ENCODE measurements around the gene CYP2J2. TPM values are rescaled to one million over a fixed set of nuclear protein-coding genes. Genes with fewer than 3 reads are reported as not detected.
"Not testable (repeated sequence)": the region's sequence is repeated elsewhere in the genome, so short reads cannot be mapped to it uniquely, and the experiment has no call there.

Gene CYP2J2
- total RNA-seq, 2 donors from 2014 or later, result 31.1 to 61.6 TPM

GRCh38 chr1:59928996-59929395 lies 2.4 kb upstream of the CYP2J2 start:
- ATAC-seq, result no peak
- intact Hi-C loops (cut with DNase I, micrococcal nuclease), result no loop called here

DNA sequence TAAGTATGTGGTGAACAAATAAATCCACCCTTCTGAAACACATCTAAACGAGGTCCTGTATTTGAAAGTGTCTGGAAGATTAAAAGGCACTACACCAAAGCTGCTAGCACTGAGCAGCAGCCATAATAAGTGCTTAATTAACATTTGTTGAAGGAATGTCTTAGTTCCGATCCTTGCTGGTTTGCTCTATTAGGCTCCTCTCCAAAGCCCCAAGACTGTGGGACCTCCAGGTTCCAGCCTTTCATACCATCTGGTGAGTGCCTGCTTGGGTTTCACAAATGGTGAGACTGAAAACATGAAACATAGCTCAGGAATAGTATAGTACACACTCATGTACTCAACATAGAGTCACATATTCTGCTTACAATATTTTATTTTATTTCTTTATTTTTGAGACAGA lies 640 bp upstream of the CYP2J2 start:
- no peak for ATAC-seq
- intact Hi-C loops (cut with DNase I, micrococcal nuclease), result no loop called here
- no peak for DNase-seq

More at GRCh38 chr1:59928996-59929395, 2.4 kb upstream of the CYP2J2 start:
- DNase-seq, result no peak

GRCh38 chr1:59924653-59925052 lies 1.9 kb downstream of the CYP2J2 start:
- DNase-seq (no peak), ATAC-seq (no peak)
- intact Hi-C loops (cut with DNase I, micrococcal nuclease), result no loop called here

GRCh38 chr1:59921258-59921899 lies 5.2 kb downstream of the CYP2J2 start:
- ATAC-seq; intact Hi-C loops (cut with DNase I, micrococcal nuclease); DNase-seq: not testable (repeated sequence)

- ATAC-seq, result peak; percentile 72
- no peak for DNase-seq
- intact Hi-C loops (cut with DNase I, micrococcal nuclease), result no loop called here
Measured at GRCh38 chr1:59919746-59920145, 6.8 kb downstream of the CYP2J2 start.

DNA sequence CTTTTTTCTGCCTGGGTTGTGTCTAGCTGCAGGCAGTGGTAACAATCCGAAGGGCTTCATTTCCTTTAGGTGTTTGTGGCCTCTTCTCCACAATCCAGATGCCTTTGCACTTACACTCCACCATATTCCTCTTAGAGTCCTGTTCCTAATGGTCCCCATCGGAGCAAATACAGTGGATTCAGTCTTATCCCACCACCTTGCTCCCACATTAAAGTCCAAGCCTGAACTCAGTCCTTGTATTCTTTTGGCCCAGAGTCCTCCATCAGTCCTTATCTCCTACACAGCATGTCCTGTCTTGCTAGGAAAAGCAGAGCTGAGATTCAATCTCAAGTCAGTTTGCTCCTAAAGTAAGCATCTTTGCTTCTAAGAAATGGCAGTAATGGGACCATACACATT lies 8.8 kb downstream of the CYP2J2 start:
- DNase-seq, result no peak
- ATAC-seq, result no peak
- intact Hi-C loops (cut with DNase I, micrococcal nuclease), result no loop called here

- intact Hi-C loops (cut with DNase I, micrococcal nuclease), result no loop called here
- ATAC-seq (no peak), DNase-seq (no peak)
Measured at GRCh38 chr1:59917026-59917784, 9.4 kb downstream of the CYP2J2 start.

DNA sequence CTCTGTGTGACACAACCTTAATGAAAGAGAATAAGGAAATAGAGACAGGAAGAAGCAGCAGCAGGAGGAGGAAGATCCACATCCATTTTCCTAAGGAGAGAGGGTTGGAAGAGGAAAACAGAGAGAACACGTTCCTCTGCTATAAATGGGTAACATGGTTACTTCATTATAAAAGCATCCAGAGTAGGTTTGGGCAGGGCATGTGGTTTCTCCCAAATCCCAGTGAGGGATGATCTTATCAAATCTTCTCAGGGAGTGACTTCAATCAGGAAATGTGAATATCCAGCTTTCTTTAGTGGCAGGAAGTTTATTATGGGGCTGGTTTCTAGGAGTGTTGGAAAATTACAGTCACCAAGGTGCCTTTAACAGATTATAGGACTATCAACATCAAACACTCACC lies 11.1 kb downstream of the CYP2J2 start:
- intact Hi-C loops (cut with DNase I, micrococcal nuclease), result no loop called here
- ATAC-seq (no peak), DNase-seq (no peak)

DNA sequence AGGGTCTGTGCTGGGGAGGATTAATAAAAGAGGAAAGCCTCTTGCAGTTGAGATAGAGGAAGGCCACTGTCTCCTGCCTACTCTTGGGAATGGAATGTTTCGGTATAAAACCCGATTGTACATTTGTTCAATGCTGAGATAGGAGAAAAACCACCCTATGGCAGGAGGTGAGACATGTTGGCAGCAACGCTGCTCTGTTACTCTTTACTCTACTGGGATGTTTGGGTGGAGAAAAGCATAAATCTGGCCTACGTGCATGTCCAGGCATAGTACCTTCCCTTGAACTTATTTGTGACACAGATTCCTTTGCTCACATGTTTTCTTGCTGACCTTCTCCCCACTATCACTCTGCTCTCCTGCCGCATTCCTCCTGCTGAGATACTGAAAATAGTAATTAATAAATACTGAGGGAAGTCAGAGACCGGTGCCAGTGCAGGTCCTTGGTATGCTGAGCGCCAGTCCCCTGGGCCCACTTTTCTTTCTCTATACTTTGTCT lies 11.7 kb downstream of the CYP2J2 start:
- intact Hi-C loops (cut with DNase I, micrococcal nuclease); ATAC-seq; DNase-seq: not testable (repeated sequence)

DNA sequence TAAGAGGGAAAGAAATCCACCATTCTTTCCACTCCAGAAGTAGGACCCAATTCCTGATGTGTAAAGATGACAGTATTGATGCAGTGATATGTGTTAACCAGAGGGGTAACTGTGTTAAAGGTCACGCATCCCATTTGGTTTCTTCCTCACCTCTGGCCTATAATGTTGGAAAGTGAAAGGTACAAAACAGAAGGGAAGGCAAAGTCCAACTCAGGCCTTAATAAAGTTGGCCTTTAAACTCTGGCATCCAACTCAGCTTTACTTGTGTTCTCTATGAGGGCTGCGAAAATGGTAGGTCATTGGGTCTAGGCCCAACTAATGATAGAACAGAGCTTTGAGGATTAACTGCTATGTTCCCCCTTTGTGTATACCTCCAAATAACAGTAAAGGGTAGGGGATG lies 17.9 kb downstream of the CYP2J2 start:
- intact Hi-C loops (cut with DNase I, micrococcal nuclease), result no loop called here
- ATAC-seq, result peak; percentile 94
- DNase-seq, result no peak

DNA sequence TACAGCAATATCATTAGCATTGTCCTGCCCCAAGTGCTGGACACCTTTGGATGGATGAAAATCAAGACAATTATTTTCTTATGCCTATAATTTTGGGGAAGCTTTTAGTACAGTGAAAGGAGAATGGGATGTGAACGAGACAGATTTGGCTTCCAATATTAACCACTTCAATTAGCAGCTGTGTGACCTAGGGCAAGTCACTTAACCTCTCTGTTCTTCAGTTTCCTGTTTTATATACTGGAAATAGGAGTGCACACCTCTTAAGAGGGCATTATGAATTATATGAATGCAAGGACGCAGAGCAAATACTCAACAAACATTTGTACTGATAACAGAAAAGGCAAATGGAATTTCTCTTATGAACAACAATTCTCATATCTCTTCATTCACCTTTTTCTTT lies 18.5 kb downstream of the CYP2J2 start:
- DNase-seq (no peak), ATAC-seq (no peak)
- intact Hi-C loops (cut with DNase I, micrococcal nuclease), result no loop called here

DNA sequence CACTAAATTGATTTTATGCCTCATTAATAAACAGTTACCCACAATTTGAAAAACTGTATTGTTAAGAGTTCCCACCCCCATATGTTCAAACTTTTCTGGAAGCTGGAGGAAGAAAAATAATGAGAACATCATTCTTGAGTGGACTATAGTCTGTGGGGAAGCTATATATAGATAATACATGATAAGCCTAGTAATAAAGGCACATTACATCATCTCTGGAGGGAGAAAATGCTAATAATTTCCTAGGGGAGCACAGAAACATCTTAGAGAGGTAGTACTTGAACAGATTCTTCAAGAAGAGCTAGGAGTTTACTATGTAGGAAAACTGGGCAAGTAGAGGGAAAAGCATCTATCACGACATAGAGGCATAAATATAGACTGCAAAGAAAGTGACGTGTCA lies 19.6 kb downstream of the CYP2J2 start:
- intact Hi-C loops (cut with DNase I, micrococcal nuclease), result no loop called here
- DNase-seq (no peak), ATAC-seq (no peak)

DNA sequence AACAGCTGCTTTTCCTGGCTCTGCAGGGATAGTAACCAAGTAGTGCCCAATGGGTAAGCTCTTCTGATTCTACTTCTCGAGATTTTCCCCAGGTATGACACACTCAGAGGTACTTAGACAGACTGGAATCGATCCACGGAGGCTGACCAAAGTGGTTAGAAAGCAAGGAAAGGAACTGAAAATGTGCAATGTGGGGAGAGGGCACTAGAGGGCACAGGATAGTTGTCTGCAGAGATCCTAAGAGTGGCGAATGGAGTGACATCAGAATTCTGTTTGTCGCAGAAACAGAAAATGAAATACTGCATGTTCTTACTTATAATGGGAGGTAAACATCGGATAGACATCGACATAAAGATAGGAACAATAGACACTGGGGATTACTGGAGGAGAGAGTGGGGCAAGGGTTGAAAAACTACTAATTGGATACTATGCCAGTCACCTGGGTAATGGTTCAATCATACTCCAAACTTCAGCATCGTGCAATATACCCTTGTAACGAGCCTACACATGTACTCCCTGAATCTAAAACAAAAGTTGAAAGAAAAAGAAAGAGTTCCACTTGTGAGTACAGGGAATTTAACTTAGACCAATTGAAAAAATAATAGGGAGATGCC lies 23.3 kb downstream of the CYP2J2 start:
- ATAC-seq (peak; percentile 82), DNase-seq (peak in 1 of 2 donors; percentile 25)
- intact Hi-C loops (cut with DNase I, micrococcal nuclease), result no loop called here

DNA sequence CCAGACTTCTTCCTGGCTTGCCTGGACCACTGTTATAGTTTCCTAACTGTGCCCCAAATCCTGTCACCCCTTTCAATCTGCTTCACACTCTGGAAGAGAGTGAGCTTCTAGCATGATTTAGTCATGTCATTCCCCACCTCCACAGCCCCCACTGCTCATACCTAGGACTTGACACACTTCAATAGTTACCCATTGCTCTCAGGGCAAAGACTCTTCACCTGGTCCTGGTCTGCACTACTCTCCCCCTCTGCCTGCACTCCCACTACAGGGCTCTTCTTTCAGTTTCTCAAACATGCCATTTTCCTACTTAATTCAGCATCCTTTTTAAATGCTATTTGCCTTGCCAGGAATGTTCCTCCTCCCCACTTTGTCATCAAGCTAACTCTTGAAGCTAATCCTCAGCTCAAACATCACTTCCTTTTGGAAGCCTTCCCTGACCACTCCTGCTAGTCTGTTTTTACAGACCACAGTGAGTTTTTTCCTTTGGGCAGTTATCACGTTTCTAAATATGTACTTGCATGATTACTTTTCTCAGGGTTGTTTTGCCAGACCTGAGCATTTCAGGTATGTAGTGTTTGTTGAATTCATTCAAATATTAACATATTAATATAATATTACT lies 24.7 kb downstream of the CYP2J2 start:
- ATAC-seq (no peak), DNase-seq (no peak)
- intact Hi-C loops (cut with DNase I, micrococcal nuclease), result no loop called here

DNA sequence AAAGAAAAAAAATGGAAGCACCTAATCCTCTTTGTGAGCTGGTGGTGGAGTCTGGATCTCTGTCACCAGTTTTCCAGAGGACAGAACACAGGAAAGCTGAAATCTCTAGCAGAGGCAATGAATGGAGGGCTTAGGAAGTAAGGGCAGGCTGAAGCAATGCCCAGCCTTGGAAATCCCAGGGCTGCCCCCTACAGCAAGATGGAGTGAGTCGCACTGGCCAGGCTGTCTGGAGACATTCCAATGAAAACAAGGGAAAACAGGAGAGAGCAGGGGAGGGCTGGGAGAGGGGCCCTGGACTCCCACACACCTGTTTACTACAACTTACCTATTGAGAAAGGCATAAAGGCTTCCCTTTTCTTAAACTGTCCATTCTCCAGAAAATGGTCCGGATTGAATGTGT lies 25.9 kb downstream of the CYP2J2 start:
- ATAC-seq (no peak), DNase-seq (no peak)
- intact Hi-C loops (cut with DNase I, micrococcal nuclease), result no loop called here

GRCh38 chr1:59898927-59899326 lies 27.6 kb downstream of the CYP2J2 start:
- intact Hi-C loops (cut with DNase I, micrococcal nuclease), result no loop called here
- ATAC-seq (no peak), DNase-seq (no peak)

DNA sequence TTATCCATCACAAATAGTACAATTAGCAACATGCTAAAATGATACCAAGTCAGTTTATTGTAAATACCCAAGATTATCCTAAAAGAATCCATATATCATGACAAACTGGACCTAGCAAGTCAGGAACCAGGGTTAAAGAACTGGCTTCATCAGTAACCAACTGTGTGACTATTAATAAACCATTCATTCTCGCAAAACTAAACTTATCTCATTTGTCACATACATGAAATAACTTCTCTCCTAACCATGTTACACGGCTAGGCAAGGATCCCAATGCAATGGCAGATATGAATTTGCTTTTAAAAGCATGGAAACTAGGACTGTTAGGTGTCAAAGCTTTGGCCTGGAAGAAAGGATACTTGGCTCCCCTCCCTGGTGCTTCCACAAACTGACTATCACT lies 29.4 kb downstream of the CYP2J2 start:
- no peak for DNase-seq
- intact Hi-C loops (cut with DNase I, micrococcal nuclease), result no loop called here
- ATAC-seq, result no peak

- peak in 1 of 2 donors; percentile 14 for DNase-seq
- intact Hi-C loops (cut with DNase I, micrococcal nuclease), result no loop called here
Measured at GRCh38 chr1:59892841-59893811, 33.4 kb downstream of the CYP2J2 start.

More at GRCh38 chr1:59892841-59893811, 33.4 kb downstream of the CYP2J2 start:
- peak; percentile 84 for ATAC-seq
